K562 (cell line): Measurements from ENCODE around the gene RNF40. TPM values are rescaled to one million over a fixed set of nuclear protein-coding genes. Genes with fewer than 3 reads are reported as not detected.

Source experiments
- ETV1 ChIP-seq: fragments of 450-650 bp; conservative IDR thresholded peaks from 2 replicates; pipeline ENCODE4 v1.6.1; 2016; ENCODE audit warnings: missing genetic modification characterization, control low read depth, low read depth, missing compliant biosample characterization
- KDM4B ChIP-seq, 2 experiments: fragments of 450-650 bp in 1 of 2; sonication (generic) in 1 of 2; IDR thresholded peaks; 2 replicates each; pipeline ENCODE4 v1.6.1; 2016 to 2017; ENCODE audit warnings: borderline replicate concordance in 2 of 2, antibody characterized with exemption in 1 of 2, low read depth in 1 of 2, mild to moderate bottlenecking in 1 of 2
- KDM5B ChIP-seq: fragments of 200-600 bp; sonication (generic); IDR thresholded peaks from 2 replicates; pipeline ENCODE4 v1.6.1; 2012; ENCODE audit warnings: low read depth, mild to moderate bottlenecking, moderate library complexity, low read length, control low read depth, inconsistent platforms; ENCODE audit not compliant: insufficient replicate concordance
- PML ChIP-seq: IDR thresholded peaks from 2 replicates; pipeline ENCODE4 v1.6.1; 2012; ENCODE audit warnings: low read length, inconsistent platforms
- SIN3B ChIP-seq: fragments of 450-650 bp; IDR thresholded peaks from 2 replicates; pipeline ENCODE4 v1.6.1; 2017; ENCODE audit warnings: low read depth, mild to moderate bottlenecking, moderate library complexity
- SIRT6 ChIP-seq: IDR thresholded peaks from one replicate; pipeline ENCODE4 v1.6.1; 2012; ENCODE audit warnings: low read depth, mild to moderate bottlenecking, control low read depth, inconsistent platforms, low read length, moderate library complexity
- U2AF1 ChIP-seq: fragments of 200-400 bp; formaldehyde crosslinking; optimal IDR thresholded peaks from 2 replicates; pipeline ENCODE3; 2017; ENCODE audit warnings: mild to moderate bottlenecking, low read depth, low read length, moderate library complexity
- ZNF12 ChIP-seq: sonication (generic); formaldehyde crosslinking; IDR thresholded peaks from 2 replicates; pipeline ENCODE4 v1.4.0; 2020; ENCODE audit warnings: mild to moderate bottlenecking, missing genetic modification reagents
- ZNF507 ChIP-seq: conservative IDR thresholded peaks from 2 replicates; pipeline ENCODE4 v1.6.1; 2017; ENCODE audit warnings: missing genetic modification characterization, missing compliant biosample characterization
- polyA plus RNA-seq, 8 experiments: library from polyadenylated mRNA; depleted of rRNA in 4 of 8; stranded (reverse) in 5 of 8; unstranded in 3 of 8; fragments of >200 nt; fragmentation: Nextera tagmentation in 2 of 8; fragmentation: Illumina TruSeq in 1 of 8; extraction: Ambion mirVana in 2 of 8; extraction: Trizol in 1 of 8; gene quantifications; 2 replicates each; pipeline versions ENCODE4 v1.2.1 to v1.2.3, GENCODE V29; 2011 to 2014; ENCODE audit warnings: inconsistent platforms in 1 of 8, missing spikeins in 1 of 8
- total RNA-seq, 7 experiments: library from RNA; depleted of rRNA in 6 of 7; stranded (reverse); fragments of >200 nt in 6 of 7; fragmentation: Illumina TruSeq in 2 of 7; extraction: Trizol in 2 of 7; gene quantifications; 2 replicates each; pipeline versions ENCODE4 v1.2.1 to v1.2.3, GENCODE V29; 2011 to 2021; ENCODE audit warnings: low replicate concordance in 1 of 7
- TF ChIP-seq, protein P1 (sequence below): fragments of 450-650 bp; IDR thresholded peaks from 2 replicates; pipeline ENCODE4 v1.6.1; 2017; ENCODE audit warnings: antibody characterized with exemption, mild to moderate bottlenecking
- TF ChIP-seq, protein P2 (sequence below): sonication (generic); formaldehyde crosslinking; IDR thresholded peaks from 2 replicates; pipeline ENCODE4 v1.8.0; 2023; ENCODE audit warnings: missing genetic modification reagents, mild to moderate bottlenecking, borderline replicate concordance
- TF ChIP-seq, protein P3 (sequence below), 3 experiments: fragments of 200-800 bp in 1 of 3; fragments of 250-450 bp in 1 of 3; fragments of 450-650 bp in 1 of 3; sonication (Bioruptor Pico) in 1 of 3; sonication (Bioruptor generic) in 1 of 3; formaldehyde crosslinking in 1 of 3; IDR thresholded peaks; 2 replicates each; pipeline versions ENCODE4 v1.6.1 to v1.8.0; 2016 to 2022; ENCODE audit warnings: mild to moderate bottlenecking in 2 of 3, missing genetic modification characterization in 2 of 3, missing compliant biosample characterization in 1 of 3, moderate library complexity in 1 of 3

The RNF40 gene
- total and polyA plus RNA-seq, 9 of the 15 experiments (the other 6 are each of a cell fraction or from before 2014, with no cell fraction given) = 6.2 to 129 (median 81.5) TPM

DNA sequence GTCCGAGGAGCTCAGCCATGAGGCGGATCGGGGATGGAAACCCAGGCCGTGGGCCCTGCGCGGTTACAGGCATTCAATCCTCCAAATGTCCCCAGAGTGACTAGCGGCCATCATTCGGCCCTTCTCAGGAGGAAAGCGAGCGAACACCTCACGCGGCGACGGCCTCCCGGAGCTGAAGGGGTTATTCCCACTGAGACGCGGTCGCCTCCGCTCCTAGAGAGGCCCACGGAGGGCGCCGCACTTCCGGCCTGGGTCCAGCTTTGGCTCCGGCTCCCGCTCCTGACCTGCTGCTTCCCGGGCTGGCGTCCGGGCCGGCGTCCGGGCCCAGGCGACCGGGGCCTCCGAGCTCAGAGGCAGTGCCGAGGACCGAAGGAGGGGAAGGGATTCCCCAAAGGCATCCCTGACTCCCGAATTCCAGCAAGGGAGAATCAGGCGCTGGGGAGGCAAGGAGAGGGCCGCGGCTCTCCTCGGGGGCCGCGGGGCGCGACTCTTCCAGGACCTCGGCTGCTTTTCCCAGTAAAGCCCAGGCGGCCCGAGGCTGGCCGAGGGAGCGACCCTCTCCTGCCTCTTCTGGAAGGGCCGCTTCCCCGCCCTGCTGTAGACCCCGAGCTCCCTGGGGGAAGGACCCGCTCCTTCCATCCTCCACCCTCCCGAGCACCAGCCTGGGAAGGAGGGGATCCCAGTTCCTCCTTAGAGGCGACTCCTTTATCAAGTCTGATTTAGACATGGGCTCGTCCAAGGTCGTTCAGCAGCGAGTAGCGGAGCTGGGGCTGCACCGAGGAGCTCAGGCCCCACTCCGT lies 43.4 kb downstream of the RNF40 start (continued):
- TF ChIP-seq KDM4B (IDR thresholded peaks at IDR 0.05; ENCODE audit: borderline replicate concordance in 2 of 2, low read depth in 1 of 2) = peak in 1 of 2 experiments; percentile 76; a peak in 1 of 4 replicates
- TF ChIP-seq, protein P1, sequence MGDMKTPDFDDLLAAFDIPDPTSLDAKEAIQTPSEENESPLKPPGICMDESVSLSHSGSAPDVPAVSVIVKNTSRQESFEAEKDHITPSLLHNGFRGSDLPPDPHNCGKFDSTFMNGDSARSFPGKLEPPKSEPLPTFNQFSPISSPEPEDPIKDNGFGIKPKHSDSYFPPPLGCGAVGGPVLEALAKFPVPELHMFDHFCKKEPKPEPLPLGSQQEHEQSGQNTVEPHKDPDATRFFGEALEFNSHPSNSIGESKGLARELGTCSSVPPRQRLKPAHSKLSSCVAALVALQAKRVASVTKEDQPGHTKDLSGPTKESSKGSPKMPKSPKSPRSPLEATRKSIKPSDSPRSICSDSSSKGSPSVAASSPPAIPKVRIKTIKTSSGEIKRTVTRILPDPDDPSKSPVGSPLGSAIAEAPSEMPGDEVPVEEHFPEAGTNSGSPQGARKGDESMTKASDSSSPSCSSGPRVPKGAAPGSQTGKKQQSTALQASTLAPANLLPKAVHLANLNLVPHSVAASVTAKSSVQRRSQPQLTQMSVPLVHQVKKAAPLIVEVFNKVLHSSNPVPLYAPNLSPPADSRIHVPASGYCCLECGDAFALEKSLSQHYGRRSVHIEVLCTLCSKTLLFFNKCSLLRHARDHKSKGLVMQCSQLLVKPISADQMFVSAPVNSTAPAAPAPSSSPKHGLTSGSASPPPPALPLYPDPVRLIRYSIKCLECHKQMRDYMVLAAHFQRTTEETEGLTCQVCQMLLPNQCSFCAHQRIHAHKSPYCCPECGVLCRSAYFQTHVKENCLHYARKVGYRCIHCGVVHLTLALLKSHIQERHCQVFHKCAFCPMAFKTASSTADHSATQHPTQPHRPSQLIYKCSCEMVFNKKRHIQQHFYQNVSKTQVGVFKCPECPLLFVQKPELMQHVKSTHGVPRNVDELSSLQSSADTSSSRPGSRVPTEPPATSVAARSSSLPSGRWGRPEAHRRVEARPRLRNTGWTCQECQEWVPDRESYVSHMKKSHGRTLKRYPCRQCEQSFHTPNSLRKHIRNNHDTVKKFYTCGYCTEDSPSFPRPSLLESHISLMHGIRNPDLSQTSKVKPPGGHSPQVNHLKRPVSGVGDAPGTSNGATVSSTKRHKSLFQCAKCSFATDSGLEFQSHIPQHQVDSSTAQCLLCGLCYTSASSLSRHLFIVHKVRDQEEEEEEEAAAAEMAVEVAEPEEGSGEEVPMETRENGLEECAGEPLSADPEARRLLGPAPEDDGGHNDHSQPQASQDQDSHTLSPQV = peak; percentile 50
- peak; percentile 64; the same call in 1 of the 2 replicates for TF ChIP-seq SIN3B
- TF ChIP-seq KDM5B = peak; percentile 89
- TF ChIP-seq U2AF1 = no peak
- TF ChIP-seq ETV1 (tag) = peak; percentile 98
- peak; percentile 50; the same call in 1 of the 2 replicates for TF ChIP-seq PML
- TF ChIP-seq, protein P2, sequence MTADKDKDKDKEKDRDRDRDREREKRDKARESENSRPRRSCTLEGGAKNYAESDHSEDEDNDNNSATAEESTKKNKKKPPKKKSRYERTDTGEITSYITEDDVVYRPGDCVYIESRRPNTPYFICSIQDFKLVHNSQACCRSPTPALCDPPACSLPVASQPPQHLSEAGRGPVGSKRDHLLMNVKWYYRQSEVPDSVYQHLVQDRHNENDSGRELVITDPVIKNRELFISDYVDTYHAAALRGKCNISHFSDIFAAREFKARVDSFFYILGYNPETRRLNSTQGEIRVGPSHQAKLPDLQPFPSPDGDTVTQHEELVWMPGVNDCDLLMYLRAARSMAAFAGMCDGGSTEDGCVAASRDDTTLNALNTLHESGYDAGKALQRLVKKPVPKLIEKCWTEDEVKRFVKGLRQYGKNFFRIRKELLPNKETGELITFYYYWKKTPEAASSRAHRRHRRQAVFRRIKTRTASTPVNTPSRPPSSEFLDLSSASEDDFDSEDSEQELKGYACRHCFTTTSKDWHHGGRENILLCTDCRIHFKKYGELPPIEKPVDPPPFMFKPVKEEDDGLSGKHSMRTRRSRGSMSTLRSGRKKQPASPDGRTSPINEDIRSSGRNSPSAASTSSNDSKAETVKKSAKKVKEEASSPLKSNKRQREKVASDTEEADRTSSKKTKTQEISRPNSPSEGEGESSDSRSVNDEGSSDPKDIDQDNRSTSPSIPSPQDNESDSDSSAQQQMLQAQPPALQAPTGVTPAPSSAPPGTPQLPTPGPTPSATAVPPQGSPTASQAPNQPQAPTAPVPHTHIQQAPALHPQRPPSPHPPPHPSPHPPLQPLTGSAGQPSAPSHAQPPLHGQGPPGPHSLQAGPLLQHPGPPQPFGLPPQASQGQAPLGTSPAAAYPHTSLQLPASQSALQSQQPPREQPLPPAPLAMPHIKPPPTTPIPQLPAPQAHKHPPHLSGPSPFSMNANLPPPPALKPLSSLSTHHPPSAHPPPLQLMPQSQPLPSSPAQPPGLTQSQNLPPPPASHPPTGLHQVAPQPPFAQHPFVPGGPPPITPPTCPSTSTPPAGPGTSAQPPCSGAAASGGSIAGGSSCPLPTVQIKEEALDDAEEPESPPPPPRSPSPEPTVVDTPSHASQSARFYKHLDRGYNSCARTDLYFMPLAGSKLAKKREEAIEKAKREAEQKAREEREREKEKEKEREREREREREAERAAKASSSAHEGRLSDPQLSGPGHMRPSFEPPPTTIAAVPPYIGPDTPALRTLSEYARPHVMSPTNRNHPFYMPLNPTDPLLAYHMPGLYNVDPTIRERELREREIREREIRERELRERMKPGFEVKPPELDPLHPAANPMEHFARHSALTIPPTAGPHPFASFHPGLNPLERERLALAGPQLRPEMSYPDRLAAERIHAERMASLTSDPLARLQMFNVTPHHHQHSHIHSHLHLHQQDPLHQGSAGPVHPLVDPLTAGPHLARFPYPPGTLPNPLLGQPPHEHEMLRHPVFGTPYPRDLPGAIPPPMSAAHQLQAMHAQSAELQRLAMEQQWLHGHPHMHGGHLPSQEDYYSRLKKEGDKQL = 0 out of 2 replicates have a peak, but pooled peaks have one; percentile 30
- TF ChIP-seq, protein P3, sequence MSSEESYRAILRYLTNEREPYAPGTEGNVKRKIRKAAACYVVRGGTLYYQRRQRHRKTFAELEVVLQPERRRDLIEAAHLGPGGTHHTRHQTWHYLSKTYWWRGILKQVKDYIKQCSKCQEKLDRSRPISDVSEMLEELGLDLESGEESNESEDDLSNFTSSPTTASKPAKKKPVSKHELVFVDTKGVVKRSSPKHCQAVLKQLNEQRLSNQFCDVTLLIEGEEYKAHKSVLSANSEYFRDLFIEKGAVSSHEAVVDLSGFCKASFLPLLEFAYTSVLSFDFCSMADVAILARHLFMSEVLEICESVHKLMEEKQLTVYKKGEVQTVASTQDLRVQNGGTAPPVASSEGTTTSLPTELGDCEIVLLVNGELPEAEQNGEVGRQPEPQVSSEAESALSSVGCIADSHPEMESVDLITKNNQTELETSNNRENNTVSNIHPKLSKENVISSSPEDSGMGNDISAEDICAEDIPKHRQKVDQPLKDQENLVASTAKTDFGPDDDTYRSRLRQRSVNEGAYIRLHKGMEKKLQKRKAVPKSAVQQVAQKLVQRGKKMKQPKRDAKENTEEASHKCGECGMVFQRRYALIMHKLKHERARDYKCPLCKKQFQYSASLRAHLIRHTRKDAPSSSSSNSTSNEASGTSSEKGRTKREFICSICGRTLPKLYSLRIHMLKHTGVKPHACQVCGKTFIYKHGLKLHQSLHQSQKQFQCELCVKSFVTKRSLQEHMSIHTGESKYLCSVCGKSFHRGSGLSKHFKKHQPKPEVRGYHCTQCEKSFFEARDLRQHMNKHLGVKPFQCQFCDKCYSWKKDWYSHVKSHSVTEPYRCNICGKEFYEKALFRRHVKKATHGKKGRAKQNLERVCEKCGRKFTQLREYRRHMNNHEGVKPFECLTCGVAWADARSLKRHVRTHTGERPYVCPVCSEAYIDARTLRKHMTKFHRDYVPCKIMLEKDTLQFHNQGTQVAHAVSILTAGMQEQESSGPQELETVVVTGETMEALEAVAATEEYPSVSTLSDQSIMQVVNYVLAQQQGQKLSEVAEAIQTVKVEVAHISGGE (CRISPR knock-in tag; IDR thresholded peaks at IDR 0.05) = peak; percentile 66 to 96 (median 93); a peak in 4 of 6 replicates
- TF ChIP-seq SIRT6 = no peak
- peak; percentile 74; the same call in 1 of the 2 replicates for TF ChIP-seq ZNF12 (CRISPR knock-in tag)
- no peak for TF ChIP-seq ZNF507 (tag)
